DMS 273 (cell line): ENCODE measurements around the gene KCNC4.

Source experiments
- DNase-seq: peaks from one replicate; lab custom pipeline; 2025; ENCODE audit not compliant: unreplicated experiment; lab: John Stamatoyannopoulos, UW

Gene KCNC4

DNA sequence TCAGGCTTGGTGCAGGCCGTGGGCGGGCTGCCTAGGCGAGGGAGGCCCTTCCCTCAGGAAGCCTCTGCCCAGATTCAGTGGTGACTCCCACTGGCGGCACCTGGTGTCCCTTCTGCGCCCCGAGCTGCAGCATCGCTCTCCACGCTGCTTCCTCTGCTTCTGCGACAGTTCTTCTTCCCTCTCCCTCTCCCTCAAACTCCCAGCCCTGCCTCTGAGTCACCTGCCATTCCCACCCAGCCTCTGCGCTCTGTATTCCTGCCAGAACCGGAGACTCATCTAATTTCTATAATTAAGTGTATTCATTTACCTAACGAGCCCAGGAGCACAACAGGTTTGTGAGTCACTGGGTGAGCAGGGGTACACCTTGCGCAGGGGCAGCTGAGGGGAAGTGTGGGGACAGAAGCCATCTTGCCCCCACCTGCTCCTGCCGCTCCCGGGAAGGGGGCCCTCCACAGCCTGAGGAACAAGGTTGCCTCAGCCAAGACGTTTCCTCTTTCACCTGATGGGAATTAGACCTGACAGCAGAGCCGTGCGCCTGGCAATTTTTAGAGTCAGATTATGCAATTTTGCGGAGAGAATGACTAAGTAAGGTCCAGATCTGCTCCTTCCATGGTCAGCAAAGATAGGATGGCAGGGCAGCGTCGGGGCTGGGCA lies 19.4 kb downstream of the KCNC4 start:
- DNase-seq, result no peak

DNA sequence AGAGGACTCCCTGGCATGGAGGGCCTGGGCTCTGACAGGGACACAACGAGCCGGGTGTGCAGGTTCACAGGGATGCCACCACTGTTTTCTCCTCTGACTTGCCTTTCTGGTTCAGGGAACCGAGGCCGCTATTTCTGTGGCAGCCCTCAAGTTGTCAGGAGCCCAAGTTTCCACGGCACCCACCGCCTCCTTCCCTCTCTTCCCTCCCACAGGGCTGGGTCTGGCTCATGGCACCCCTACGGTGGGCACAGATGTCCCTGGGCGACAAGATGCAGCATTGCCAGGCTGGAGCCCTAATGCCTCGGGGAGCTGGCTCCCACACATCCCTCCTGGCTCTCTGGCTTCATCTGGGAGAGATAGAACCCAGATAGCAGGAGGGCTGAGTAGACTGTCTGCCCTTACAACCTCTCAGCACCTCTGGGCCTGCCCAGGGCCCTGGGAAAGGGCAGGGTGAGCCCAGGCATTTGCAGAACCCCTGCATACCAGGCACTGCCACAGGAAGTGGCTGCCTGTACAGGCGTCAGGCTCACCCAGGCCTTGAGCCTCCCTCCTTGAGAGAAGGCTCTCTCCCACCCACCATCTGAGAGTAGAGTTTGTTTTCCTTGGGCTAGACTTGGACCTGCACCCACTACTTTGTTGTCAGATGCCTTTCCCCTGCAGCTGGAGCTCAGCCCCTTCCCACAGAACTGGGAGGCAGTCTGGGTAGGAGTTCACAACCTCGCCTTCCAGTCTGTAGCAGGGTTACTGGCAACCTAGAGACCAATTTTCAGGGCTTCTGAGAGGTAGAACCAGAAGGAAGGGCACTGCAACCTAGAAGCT lies 20.5 kb downstream of the KCNC4 start:
- peak; percentile 58 for DNase-seq

DNA sequence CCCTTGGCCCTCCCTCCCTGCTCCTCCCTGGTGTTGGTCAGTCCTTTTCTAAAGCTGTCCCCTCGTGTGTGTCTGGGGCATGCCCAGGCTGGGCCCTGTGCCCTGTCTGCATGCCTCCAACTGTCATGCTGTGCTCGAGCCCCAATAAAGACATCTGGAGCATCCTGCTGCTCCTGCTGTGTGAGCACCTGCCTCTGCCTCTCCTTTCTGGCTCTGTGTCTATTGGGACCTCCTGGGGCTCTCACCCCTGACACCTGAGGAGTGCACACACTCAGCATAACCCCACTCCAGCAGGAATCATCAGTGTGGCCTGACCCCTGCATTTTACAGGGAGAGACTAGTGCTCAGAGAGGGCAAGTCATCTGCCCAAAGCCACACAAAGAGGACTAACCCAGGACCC lies 23.7 kb downstream of the KCNC4 start:
- peak; percentile 93 for DNase-seq

DNA sequence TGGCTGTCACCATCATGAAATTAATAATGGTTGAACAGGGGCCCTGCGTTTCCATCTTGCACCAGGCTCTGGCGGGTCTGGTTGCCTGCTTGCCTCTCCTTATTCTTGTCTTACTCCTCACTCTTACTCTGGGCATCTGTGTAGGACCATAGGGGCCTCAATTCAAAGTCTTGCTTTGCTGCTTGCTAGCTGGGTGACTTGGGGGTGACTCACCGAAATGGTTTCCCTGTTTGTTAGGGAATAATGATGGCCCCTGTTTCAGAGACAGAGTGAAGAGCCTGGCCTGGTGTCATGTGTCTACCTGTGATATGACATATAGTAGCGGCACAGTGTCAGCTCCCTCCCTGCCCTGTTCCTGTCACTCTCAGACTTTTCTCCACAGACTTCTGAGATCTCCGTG lies 24.6 kb downstream of the KCNC4 start:
- DNase-seq, result no peak

DNA sequence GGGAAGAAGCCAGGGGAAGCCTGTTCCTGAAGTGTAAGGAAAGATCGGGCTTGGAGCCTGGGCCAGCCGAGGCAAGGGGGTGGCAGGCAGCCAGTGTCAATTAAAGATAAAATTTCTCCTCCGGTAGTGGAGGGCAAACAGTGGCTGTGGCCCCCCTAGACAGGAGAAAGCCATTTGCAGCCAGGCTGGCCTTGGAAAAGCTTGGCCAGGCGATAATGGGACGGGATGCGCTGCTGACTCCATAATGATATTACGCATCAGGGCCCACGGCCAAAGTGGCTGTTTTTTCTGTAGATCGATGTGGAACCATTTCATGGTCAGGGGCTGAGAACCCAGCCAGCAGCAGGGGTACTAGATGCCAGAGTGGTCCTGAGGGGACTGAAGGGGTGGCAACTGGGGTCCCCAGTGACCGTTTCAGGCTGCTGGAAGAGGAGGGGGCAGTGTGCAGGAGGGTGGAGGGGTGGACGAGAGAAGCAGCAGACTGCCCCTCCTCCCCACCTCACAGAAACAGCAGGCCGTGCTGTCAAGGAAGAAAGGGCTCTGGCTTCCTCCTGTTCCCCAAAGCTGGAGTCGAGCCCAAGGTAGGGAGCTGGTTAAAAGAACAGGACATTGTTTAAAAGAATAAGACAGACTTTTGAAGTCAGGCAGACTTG lies 25.2 kb downstream of the KCNC4 start:
- peak; percentile 85 for DNase-seq

DNA sequence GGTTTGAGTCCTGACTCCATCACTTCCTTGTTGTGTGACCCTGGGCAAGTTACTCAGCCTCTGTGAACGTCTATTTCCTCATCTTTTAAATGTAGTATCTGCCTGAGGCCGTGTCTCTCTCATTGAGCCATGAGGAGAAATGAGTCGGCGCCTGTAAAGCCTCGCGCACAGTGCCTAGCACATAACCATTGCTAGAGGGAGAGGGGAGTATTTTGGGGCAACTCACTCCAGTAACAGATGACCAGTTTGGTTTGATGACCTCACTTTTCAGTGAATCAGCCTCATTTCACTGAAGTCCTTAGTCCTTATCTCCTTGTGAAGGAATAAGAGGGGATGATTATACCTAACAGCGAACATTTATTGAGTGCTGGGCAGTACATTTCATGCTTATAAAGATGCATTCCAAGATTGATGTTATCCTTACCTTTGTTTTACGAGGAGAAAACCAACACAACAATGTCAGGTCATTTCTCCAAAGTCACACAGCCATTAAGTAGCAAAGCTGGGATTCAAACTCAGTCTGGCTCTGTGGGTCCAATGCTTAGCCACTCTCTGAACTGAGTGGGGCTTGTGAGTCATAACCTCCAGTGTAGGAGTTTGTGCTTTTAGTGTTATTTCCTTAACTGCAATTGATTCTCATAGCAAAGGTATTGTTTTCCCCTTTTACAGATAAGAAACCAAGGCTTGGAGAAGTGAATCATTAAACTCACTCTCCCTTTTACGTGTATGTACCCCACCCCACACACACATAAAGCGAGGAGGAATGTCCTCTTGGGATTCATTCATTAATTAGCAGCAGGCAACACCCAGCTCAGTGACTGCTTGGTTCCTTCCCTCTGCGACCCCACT lies 25.9 kb downstream of the KCNC4 start:
- peak; percentile 73 for DNase-seq

DNA sequence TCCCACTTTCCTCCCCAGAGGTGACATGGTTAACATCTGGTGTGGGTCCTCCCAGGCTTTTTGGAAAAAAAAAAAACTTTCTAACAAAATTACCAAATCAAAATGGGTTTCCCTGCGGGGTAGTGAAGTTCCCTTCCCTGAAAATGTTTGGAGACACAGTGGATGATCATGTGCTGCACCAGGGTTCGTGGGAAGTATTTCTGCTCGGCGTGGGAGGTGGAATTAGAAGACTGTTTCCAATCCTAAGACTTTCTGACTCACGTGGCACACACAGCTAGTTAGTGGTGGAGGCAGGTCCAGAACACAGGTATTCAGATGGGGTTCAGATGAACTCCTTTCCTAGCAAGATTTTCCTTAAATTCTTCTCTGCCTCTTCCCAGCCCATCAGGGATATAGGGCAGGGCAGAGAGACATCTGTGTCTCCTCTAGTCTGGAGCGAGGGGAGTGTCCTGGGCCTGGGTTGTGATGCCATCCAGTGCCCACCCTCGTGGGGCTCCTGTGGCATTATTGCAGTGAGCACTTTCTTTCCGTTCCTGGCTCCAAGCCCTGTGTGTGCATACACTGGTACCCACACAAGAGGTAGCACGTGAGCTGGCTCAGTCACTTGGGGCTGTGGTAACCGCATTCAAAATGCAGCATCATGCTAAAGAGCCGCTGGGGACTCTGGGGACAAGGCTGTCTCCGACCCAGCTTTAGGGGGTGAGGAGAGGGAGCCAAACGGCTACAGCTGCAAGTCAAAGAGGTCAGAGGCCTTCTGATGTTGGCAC lies 27.5 kb downstream of the KCNC4 start:
- no peak for DNase-seq

DNA sequence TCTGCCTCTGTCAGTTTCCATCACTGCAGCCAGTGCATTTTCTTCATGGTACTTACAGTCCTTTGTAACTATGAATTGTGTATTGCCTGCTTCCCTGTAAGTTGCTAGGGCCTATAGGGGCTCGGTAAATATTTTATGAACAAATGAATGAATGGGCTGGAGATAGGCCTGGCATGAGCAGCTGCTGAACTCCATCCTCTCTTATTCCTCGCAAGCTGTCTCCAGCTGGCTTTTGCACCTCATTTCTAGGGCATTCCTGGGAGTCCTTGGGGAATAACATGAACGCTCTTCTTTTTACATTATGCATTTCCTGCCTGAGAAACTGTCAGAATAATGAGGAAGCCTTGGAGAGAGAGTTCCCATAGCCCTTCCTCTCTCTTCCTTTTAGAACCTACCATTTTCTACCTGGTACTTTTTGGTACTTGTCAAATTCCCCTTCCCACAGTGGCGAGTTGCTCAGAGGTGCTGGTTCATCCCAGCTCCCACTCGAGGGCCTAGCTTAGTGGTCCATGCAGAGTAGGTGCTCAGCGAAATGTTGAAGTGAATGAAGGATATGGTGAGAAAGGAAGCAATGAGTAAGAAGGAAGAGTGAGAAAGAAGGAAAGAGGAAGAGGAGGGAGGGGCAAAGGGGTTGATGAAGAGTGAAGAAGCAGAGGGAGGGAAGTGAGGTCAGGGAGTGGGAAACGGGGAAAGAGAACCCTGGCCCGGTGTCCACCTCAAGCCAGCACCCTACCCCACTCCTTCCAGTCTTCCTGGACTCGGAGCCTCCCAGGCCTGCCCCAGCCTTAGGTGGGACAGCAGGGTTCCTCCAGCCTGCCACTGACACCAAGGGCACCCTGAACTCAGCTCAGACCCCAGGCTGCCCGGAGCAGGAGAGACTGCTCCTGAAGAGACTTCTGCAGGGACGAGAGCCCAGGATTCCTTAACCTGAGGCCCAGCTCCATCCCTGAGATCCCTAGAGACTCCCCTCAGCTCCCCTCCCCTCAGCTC lies 29.6 kb downstream of the KCNC4 start:
- peak; percentile 26 for DNase-seq

DNA sequence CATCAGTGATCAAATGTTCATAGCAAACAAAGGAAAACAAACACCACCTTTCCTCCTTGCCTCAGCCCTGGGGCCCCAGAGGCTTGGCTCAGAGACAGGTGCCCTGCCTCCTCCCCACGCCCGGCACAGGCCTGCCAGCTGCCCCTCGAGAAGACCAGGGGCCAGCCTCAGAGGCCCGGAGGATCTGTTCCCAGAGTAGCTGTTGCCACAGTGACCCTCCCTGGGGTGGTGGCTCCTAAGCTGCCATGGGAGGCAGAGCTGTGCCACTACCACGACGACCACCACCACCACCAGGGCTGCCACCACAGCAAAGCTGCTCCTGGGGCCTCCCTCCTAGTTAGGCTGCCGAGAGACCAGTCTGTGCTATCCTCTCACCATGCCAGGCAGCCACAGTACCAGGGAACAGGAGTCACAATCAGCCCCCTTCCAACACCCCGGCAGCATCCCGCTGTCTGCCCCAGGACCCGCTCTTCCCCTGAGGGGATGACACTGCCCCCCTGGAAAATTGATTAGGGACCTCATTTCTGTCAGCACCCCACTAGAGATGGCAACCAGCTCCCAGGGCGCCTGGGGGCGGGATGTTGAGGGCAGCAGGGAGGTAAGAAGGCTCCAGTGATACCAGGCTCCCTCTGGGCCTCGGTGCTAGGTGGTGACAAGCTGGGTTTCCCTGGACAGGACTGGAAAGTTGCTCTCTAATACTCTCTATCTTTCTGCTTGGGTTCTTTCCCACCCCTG lies 30.5 kb downstream of the KCNC4 start:
- DNase-seq, result peak; percentile 68

DNA sequence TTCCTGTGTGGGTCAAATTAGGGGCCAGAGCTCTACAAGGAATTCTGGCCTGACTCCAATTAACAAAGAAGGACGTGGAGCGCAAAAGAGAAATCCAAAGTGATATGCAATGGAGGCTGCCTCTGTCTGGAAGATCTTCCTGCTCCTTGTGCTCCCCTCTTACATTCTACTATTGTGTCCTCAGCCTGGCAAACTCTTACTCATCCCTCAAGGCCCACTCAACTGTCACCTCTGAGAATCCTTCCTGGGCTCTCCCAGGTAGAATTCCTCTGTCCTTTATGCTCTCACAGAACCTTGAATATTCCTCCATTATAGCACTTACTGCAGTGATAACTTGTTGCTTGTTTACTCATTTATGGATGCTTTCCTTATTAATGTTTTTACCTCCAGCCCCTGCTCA lies 31.4 kb downstream of the KCNC4 start:
- no peak for DNase-seq

DNA sequence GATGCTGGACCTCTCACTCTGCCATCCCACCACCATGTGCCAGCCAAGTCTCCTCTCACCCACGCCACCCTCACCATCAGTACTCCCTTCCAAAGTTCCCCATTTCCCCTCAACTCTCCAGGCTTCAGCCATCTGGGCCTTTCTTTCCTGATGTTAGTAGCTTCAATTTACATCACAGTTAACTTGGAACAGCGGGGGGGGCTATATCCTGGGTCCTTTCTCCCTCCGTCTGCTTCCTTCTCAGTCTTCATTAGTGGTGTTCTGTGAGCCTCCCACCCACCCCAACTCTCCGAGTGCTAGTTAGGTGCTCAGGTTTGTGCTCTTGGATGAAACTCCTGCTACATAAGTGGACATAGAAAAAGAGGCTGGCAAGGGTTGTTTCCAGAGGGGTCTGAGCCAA lies 31.9 kb downstream of the KCNC4 start:
- peak; percentile 35 for DNase-seq

DNA sequence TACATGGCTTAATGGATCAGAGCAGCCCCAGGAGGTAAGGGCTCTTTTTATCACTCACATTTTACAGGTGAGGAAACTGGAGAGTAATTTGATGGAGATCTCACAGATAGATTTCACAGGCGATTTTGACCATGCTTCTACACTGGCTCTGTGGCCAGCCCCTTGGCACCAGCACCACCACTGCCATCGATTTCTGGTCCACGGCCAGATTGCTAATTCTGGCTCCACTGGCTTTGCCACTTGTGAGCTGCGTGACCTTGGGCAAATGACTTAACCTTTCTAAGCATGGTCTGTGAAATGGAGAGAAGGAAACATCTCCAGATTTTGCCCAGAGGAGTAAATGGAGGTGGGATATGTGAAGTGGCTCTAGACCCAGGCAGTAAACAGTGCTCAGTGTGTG lies 32.6 kb downstream of the KCNC4 start:
- no peak for DNase-seq

DNA sequence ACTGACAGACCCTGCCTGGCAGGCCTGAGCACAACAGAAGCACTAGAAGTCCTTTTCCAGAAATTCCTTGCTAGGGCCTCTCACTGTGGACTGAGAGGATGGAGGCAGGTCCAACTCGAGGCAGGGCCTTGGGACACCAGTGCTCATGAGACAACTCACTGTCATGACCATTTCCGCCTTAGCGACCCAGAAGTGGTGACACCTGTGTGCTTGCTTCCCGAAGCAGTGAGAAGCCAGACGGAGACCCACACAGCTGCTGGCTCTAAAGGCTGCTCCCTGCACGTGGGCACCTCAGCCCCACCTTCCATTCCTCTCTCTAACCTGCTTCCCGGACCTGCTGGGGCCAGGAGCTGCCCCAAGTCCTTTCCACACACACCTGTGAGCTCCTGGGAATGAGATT lies 33.0 kb downstream of the KCNC4 start:
- DNase-seq, result no peak

DNA sequence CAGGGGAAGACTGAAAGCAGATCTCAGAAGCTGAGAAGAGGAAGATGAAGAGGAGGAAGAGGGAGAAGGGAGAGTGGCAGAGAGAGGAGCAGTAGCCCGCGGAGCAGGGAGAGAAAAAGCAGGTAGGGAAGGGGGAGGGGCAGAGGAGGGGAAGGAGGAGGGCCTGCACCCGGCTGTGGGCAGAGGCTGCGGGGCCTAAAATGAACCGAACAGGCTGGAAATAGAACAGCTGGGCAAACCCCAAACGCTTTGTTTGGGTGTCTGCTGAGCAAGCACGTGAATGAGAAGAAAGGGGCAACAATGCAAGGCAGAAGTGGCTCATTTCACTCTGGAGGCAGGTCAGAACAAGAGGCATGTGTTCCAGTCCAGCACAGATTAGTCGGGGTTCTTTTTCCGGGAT lies 33.5 kb downstream of the KCNC4 start:
- DNase-seq, result peak; percentile 40

DNA sequence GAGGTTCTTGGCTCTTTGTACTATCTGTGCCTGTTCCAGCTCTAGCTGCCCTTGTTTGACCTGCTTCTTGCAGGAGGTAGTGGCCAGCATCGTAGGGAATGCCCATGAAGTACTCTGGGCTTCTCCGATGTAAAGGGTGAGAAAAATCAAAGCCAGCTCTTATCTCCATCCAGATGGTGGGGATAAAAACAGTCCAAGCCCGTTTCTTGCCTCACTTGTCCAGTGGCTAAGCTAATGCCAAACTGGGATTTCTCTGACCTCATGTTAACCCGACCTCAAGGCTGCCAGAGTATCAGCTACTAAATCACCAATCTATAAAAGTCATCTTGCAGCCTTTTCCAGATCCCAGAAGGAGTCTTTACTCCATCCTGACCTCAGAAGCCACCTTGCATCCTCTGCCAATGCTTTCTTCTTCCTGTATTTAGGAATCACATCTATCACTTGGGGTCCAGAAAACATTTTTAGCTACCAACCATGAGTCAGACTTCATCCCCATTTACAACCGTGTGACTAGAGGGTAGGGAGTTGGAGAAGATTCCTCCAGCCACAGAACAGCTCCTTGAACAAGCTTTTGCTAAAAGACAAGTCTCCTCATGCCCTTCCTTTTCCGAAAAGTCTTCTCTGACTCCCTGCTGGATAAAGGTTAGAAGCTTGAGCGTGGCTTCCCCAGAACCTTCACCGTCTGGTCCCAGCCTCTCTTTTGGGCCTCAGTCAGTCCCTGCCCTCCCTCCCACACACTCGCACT lies 35.9 kb downstream of the KCNC4 start:
- DNase-seq, result no peak

DNA sequence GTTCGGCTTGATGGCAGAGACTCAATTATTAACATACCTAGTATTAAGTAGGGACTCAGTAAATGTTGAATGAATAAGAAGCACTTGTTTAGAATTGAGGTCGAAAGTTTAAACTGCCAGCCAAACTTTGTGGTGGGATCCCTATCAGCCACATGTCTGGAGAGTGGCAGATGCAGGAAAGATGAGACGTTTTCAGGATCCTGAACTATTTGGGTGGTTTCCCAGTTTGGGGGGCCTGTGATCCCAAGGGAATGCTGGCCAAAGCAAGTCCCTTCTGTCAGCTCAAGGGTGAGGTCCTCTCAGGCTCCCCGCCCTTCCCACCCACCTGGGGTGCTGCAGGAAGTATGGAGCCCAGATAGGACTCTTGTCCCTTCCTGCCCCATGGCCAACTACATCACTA lies 38.6 kb downstream of the KCNC4 start:
- DNase-seq, result peak; percentile 86

DNA sequence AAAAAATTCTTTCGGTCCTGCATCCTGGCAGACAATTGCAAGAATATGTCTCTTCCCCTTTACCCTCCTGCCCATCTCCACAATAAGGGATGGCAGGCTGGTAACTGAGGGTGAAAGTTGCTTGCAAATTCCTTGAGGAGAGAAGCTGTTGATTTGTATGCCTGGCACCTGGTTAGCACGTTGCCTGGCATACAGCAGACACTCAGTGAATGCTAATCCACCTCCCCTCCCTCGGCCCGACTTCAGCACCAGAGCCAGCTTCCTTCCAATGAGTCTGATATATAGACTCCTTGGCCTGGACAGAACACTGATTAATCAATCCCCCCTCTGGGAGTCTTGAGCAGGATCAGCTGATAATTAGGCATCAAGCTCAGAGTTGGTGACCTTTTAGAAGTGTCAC lies 39.1 kb downstream of the KCNC4 start:
- DNase-seq, result peak; percentile 77

DNA sequence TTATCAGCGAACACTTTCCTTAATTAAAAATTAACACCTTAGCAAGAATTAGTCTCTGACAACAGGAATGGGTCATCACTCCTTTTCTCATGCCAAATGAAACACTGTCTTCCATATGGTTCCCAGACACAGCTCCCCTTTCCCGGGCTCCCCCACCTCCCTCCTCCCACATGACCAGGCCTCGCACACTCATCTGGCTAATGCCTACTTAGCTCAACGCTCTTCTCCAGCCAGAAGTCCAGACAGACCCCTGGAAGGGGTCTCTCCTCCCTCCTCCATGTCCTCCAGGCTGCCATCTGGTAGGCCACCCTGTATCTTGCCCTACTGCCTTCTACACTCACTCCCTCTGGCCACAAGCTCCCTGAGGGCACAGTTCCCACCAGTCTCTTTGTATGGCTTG lies 39.9 kb downstream of the KCNC4 start:
- DNase-seq, result peak; percentile 44
